CD8-positive, alpha-beta memory T cell (primary cell): ENCODE results near the gene KCTD11. TPM values are rescaled to one million over a fixed set of nuclear protein-coding genes. Genes with fewer than 3 reads are reported as not detected.
A peak's percentile ranks its signal among the peaks of the same experiment; 100 is the strongest.

Experiments used
- CTCF ChIA-PET: fragments of 350-600 bp; sonication (Branson Sonifier 250); formaldehyde crosslinking; loops from one replicate; lab custom pipeline; 2021; ENCODE audit warnings: antibody characterized with exemption; lab: Charles Lee
- POLR2A ChIA-PET: fragments of 350-600 bp; sonication (Branson Sonifier 250); formaldehyde crosslinking; loops from one replicate; lab custom pipeline; 2021; ENCODE audit warnings: antibody characterized with exemption; lab: Charles Lee
- DNase-seq, 5 donors: peaks; one replicate each; pipeline versions ENCODE4 v3.0.0 to v3.0.0-alpha.2; 2020 to 2022; ENCODE audit warnings: mixed read lengths in 1 of 5
- H3K27ac ChIP-seq: one replicate; pipeline ENCODE4 v1.7.0; 2013; ENCODE audit warnings: low read depth, mild to moderate bottlenecking, low read length, moderate library complexity
- H3K27me3 ChIP-seq: 2 replicates; pipeline ENCODE4 v1.7.0; 2013; ENCODE audit warnings: low read length, mild to moderate bottlenecking; ENCODE audit not compliant: insufficient read depth, poor library complexity, severe bottlenecking
- H3K36me3 ChIP-seq: 2 replicates; pipeline ENCODE4 v1.7.0; 2013; ENCODE audit warnings: mild to moderate bottlenecking, low read length, moderate library complexity; ENCODE audit not compliant: insufficient read depth
- H3K4me1 ChIP-seq: 2 replicates; pipeline ENCODE4 v1.7.0; 2013; ENCODE audit warnings: mild to moderate bottlenecking, low read length, moderate library complexity; ENCODE audit not compliant: insufficient read depth
- H3K4me3 ChIP-seq: 2 replicates; pipeline ENCODE4 v1.7.0; 2013; ENCODE audit warnings: mild to moderate bottlenecking, low read length
- H3K9me3 ChIP-seq: 2 replicates; pipeline ENCODE4 v1.7.0; 2013; ENCODE audit warnings: mild to moderate bottlenecking, low read length
- H3K27ac Mint-ChIP-seq, 8 donors: one replicate each; pipeline ENCODE4 v1.8.0; 2020 to 2021; ENCODE audit warnings: mixed read lengths in 8 of 8, mild to moderate bottlenecking in 6 of 8, inconsistent platforms in 3 of 8, moderate library complexity in 3 of 8
- H3K27me3 Mint-ChIP-seq, 2 donors: one replicate each; pipeline ENCODE4 v1.8.0; 2020 to 2021; ENCODE audit warnings: mixed read lengths in 2 of 2, mild to moderate bottlenecking in 1 of 2, moderate library complexity in 1 of 2
- H3K36me3 Mint-ChIP-seq, 3 donors: one replicate each; pipeline ENCODE4 v1.8.0; 2020 to 2021; ENCODE audit warnings: mixed read lengths in 3 of 3, inconsistent platforms in 1 of 3, mild to moderate bottlenecking in 1 of 3
- H3K4me1 Mint-ChIP-seq, 3 donors: one replicate each; pipeline ENCODE4 v1.8.0; 2020 to 2021; ENCODE audit warnings: mixed read lengths in 3 of 3, inconsistent platforms in 1 of 3, mild to moderate bottlenecking in 1 of 3
- H3K4me3 Mint-ChIP-seq, 7 donors: one replicate each; pipeline ENCODE4 v1.8.0; 2020 to 2021; ENCODE audit warnings: mixed read lengths in 7 of 7, mild to moderate bottlenecking in 6 of 7, moderate library complexity in 4 of 7, inconsistent platforms in 2 of 7
- H3K9me3 Mint-ChIP-seq, 5 donors: one replicate each; pipeline ENCODE4 v1.8.0; 2020 to 2022; ENCODE audit warnings: mixed read lengths in 5 of 5, mild to moderate bottlenecking in 3 of 5, moderate library complexity in 2 of 5, inconsistent platforms in 1 of 5
- polyA plus RNA-seq: library from polyadenylated mRNA; unstranded; fragments of 300-500 nt; fragmentation: Illumina TruSeq; gene quantifications from one replicate; pipeline ENCODE4 v1.2.3, GENCODE V29; 2021
- total RNA-seq, 2 experiments: library from RNA; stranded (reverse); gene quantifications; one replicate each; pipeline ENCODE4 v1.2.3, GENCODE V29; 2021

Gene KCTD11
- total and polyA plus RNA-seq, 3 experiments from 2014 or later, result 1.9 to 5.1 (median 4.6) TPM

GRCh38 chr17:7324438-7324779, 27.6 kb upstream of the KCTD11 start:
- peaks cover 36% of the 10 kb centered on the region for H3K36me3 ChIP-seq
- no peak for DNase-seq
- H3K27me3 ChIP-seq, result no peaks in the 10 kb centered on the region
- Mint-ChIP-seq H3K4me3 (peak overlapping the region in 1 of 7 donors; percentile 58), H3K4me1 (peaks cover 17 to 30% (median 18%) of the 10 kb centered on the region in 3 donors), H3K9me3 (no peaks in the 10 kb centered on the region), H3K27ac (peak overlapping the region in 2 of 8 donors; percentile 11 to 80), H3K27me3 (peaks cover 0 to 2% of the 10 kb centered on the region in 2 donors), H3K36me3 (peaks cover 0 to 73% (median 5%) of the 10 kb centered on the region in 3 donors)
- H3K27ac ChIP-seq, result no peak overlapping the region
- ChIA-PET POLR2A (interaction anchor here (1.0 to 1.6 kb wide), 4 partner anchors 10 to 15 kb away, joined by 3 to 7 read pairs (median 4); partner anchors contain the start of gene ACAP1), CTCF (interaction anchor here (0.6 to 9.8 kb wide), 10 partner anchors 9 to 112 kb away, joined by 3 to 85 read pairs (median 4); partner anchors contain the start of genes ACAP1, GPS2 and TMEM256)
- no peaks in the 10 kb centered on the region for H3K9me3 ChIP-seq
- H3K4me3 ChIP-seq, result no peak overlapping the region
- H3K4me1 ChIP-seq, result peaks cover 23% of the 10 kb centered on the region

DNA sequence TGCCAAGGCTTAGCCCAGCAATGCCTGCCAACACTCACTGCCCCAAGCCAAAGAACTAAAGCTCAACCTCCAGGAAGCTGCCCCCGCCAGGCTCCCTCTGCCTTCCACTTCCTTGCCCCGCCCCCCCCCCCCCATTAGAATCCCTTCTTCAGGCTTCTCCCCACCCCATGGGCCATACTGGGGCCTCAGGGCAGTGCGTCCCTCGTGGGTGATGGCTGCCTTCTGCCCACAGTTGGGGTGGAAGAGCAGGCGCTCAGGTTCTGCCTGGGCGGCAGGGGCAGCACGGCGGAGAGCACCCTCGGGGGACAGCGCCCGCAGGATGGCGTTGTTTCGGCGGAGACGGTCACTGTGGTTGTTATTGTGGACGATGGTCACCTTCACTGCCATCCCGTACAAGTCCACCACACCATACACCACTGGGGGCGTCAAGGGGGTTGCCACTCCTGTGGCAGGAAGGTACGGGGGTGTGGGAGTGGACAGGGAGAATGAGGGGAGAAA, 26.9 kb upstream of the KCTD11 start:
- CTCF ChIA-PET, result interaction anchor here (0.6 to 9.8 kb wide), 9 partner anchors 10 to 111 kb away, joined by 3 to 85 read pairs (median 4); partner anchors contain the start of genes ACAP1, GPS2 and TMEM256

GRCh38 chr17:7326186-7326585, 25.8 kb upstream of the KCTD11 start:
- no peaks in the 10 kb centered on the region for H3K27me3 ChIP-seq
- H3K4me1 ChIP-seq, result peaks cover 32% of the 10 kb centered on the region
- DNase-seq, result no peak
- Mint-ChIP-seq H3K9me3 (no peaks in the 10 kb centered on the region), H3K27ac (peak overlapping the region in 2 of 8 donors; percentile 75 to 82), H3K4me3 (peak overlapping the region in 1 of 7 donors; percentile 64), H3K36me3 (peaks cover 0 to 65% (median 2%) of the 10 kb centered on the region in 3 donors), H3K4me1 (peaks cover 26 to 44% (median 30%) of the 10 kb centered on the region in 3 donors), H3K27me3 (peaks cover 0 to 2% of the 10 kb centered on the region in 2 donors)
- ChIA-PET CTCF (interaction anchor here (1.1 to 9.8 kb wide), 5 partner anchors 12 to 111 kb away, joined by 3 to 85 read pairs (median 5); partner anchors contain the start of gene ACAP1), POLR2A (interaction anchor here (1.7 kb wide), 1 partner anchor 10 kb away, joined by 8 read pairs; the partner anchor contains the start of gene ACAP1)
- H3K27ac ChIP-seq, result no peak overlapping the region
- no peak overlapping the region for H3K4me3 ChIP-seq
- H3K9me3 ChIP-seq, result no peaks in the 10 kb centered on the region
- peaks cover 28% of the 10 kb centered on the region for H3K36me3 ChIP-seq

More for the DNA sequence above, 26.9 kb upstream of the KCTD11 start:
- Mint-ChIP-seq H3K27ac (no peak overlapping the region), H3K36me3 (peaks cover 0 to 76% (median 5%) of the 10 kb centered on the region in 3 donors), H3K27me3 (peaks cover 0 to 2% of the 10 kb centered on the region in 2 donors), H3K4me3 (no peak overlapping the region), H3K4me1 (peaks cover 23 to 36% (median 25%) of the 10 kb centered on the region in 3 donors), H3K9me3 (no peaks in the 10 kb centered on the region)
- Histone ChIP-seq H3K27me3 (no peaks in the 10 kb centered on the region), H3K4me1 (peaks cover 23% of the 10 kb centered on the region), H3K4me3 (no peak overlapping the region), H3K9me3 (no peaks in the 10 kb centered on the region), H3K27ac (no peak overlapping the region), H3K36me3 (peaks cover 36% of the 10 kb centered on the region)
- DNase-seq, result no peak
- POLR2A ChIA-PET, result interaction anchor here (1.0 kb wide), 2 partner anchors 9 to 11 kb away, joined by 3 read pairs; partner anchors contain the start of gene ACAP1

DNA sequence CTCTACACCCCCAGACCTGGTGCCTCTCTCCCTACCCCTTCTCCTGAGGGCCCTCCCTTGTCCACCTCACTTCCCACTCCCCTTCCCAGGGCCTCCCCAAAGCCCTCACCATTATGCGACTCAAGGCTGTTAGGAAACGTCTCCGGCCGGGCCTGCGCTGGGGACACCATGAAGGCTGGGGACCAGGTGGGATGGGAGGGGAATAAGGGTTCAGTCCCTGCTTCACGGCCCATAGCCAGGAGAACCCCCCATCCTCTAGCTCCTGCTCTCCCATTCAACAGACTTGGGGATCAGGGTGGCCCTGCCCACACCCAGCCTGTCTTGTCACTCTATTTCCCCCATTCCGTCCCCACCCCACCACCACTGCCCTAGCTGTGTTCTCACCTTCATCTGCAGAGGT, 24.9 kb upstream of the KCTD11 start:
- no peak overlapping the region for H3K4me3 ChIP-seq
- H3K4me1 Mint-ChIP-seq, result peaks cover 26 to 48% (median 31%) of the 10 kb centered on the region in 3 donors
- H3K27ac ChIP-seq, result no peak overlapping the region
- peaks cover 37% of the 10 kb centered on the region for H3K4me1 ChIP-seq
- peaks cover 20% of the 10 kb centered on the region for H3K36me3 ChIP-seq
- H3K27ac Mint-ChIP-seq, result peak overlapping the region in 2 of 8 donors; percentile 20 to 80
- POLR2A ChIA-PET, result interaction anchor here (1.1 to 1.7 kb wide), 2 partner anchors 9 to 12 kb away, joined by 4 to 8 read pairs; partner anchors contain the start of genes ACAP1 and GPS2
- CTCF ChIA-PET, result interaction anchor here (1.0 to 9.8 kb wide), 4 partner anchors 11 to 110 kb away, joined by 3 to 85 read pairs (median 7); partner anchors contain the start of gene ACAP1
- peaks cover 0 to 56% (median 0%) of the 10 kb centered on the region in 3 donors for H3K36me3 Mint-ChIP-seq
- H3K27me3 Mint-ChIP-seq, result peaks cover 0 to 2% of the 10 kb centered on the region in 2 donors
- H3K9me3 Mint-ChIP-seq, result no peaks in the 10 kb centered on the region
- no peak for DNase-seq
- no peaks in the 10 kb centered on the region for H3K27me3 ChIP-seq
- no peaks in the 10 kb centered on the region for H3K9me3 ChIP-seq
- peak overlapping the region in 2 of 7 donors; percentile 40 to 81 for H3K4me3 Mint-ChIP-seq

DNA sequence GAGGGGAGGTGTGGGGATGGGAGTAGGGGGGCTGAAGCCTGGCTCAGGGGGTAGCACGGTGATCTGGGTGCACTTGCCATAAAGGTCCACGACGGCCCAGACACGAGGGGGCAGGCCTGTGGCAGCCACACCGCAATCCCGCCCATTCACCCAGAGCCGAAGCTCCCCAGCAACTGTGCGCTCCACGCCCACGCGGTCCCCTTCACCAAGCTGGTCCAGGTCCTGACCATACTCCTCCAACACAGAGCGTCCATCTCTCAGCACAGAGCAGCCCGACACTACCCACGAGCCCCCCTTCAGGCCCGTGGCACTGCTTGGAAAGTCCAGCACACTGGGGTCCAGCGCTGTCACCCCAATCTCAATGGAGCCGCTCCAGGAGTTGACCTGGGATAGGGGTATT, 24.5 kb upstream of the KCTD11 start:
- POLR2A ChIA-PET, result interaction anchor here (1.1 to 1.7 kb wide), 2 partner anchors 9 to 12 kb away, joined by 4 to 8 read pairs; partner anchors contain the start of genes ACAP1 and GPS2
- H3K27ac Mint-ChIP-seq, result peak overlapping the region in 3 of 8 donors; percentile 64 to 98 (median 97)
- CTCF ChIA-PET, result interaction anchor here (1.0 to 9.8 kb wide), 3 partner anchors 10 to 109 kb away, joined by 7 to 85 read pairs (median 7); partner anchors contain the start of gene ACAP1

DNA sequence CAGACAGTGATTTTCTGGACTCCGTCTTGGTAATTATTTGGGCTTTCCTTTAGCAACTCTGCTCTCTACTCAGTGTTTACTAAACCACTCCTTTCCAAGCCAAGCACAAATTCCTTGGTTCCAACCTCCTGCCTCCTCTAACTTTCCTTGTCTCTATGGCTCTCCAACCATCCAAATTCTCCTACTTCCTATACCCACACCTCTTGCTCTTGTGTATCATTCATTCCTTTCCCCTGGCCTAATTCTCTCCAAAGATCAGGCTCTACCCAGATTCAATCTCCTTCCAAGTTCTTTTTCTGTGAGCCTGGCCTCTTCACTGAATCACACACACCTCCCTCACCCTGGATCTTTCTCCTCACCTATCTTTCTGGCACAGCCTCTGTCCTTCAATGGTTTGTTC, 24.0 kb upstream of the KCTD11 start:
- peaks cover 41% of the 10 kb centered on the region for H3K4me1 ChIP-seq

More for the DNA sequence above, 24.5 kb upstream of the KCTD11 start:
- no peaks in the 10 kb centered on the region for H3K9me3 Mint-ChIP-seq
- H3K27me3 Mint-ChIP-seq, result peaks cover 0 to 2% of the 10 kb centered on the region in 2 donors
- no peaks in the 10 kb centered on the region for H3K9me3 ChIP-seq
- peaks cover 41% of the 10 kb centered on the region for H3K4me1 ChIP-seq
- DNase-seq, result no peak
- H3K4me3 Mint-ChIP-seq, result peak overlapping the region in 3 of 7 donors; percentile 67 to 86 (median 81)
- peaks cover 0 to 52% (median 0%) of the 10 kb centered on the region in 3 donors for H3K36me3 Mint-ChIP-seq
- no peaks in the 10 kb centered on the region for H3K27me3 ChIP-seq
- no peak overlapping the region for H3K4me3 ChIP-seq
- H3K36me3 ChIP-seq, result peaks cover 15% of the 10 kb centered on the region
- H3K4me1 Mint-ChIP-seq, result peaks cover 30 to 52% (median 35%) of the 10 kb centered on the region in 3 donors
- H3K27ac ChIP-seq, result no peak overlapping the region

DNA sequence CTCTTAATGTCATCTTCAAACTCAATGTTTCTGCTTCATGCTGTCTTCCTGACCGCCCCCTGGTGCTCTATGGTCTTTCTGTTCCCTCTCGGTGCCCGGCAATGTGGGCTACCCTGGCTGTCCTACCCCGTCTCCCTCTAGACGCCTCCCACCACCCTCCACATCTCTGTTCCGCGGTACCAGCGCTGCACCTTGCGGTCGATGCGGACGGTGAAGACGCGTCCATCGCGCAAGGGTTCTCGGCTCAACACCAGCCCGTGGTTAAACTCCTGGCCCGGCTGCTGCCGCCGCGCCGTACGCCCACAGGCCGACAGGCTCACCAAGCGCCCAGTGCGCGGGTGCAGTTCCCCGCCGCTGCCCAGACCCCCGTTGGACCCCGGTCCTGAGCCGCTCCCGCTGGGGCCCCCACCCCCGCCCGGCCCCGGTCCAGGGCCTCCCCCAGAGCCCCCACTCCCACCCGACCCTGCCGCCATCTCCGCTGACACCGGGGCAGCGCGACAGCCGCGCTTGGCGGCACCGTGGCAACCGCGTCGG, 23.1 kb upstream of the KCTD11 start, which contains the start of gene NEURL4:
Gene NEURL4 (minus strand): TSS at position 496 of the 534 bp plus-strand sequence. CDS start 23 bp downstream, at position 473.
- Mint-ChIP-seq H3K27me3 (peaks cover 0 to 2% of the 10 kb centered on the region in 2 donors), H3K27ac (peak within 1 kb of the TSS; percentile 95 to 99 (median 97)), H3K9me3 (no peaks in the 10 kb centered on the region), H3K4me1 (peaks cover 37 to 58% (median 46%) of the 10 kb centered on the region in 3 donors), H3K36me3 (peaks cover 0 to 38% (median 0%) of the 10 kb centered on the region in 3 donors), H3K4me3 (peak within 1 kb of the TSS; percentile 91 to 99 (median 97))
- Histone ChIP-seq H3K27me3 (no peaks in the 10 kb centered on the region), H3K4me1 (peaks cover 43% of the 10 kb centered on the region), H3K9me3 (no peaks in the 10 kb centered on the region), H3K36me3 (peaks cover 1% of the 10 kb centered on the region), H3K4me3 (peak within 1 kb of the TSS; percentile 79), H3K27ac (peak within 1 kb of the TSS; percentile 82)
- POLR2A ChIA-PET, result interaction anchor here (0.6 to 2.5 kb wide), 11 partner anchors 14 to 359 kb away, joined by 3 to 21 read pairs (median 4); partner anchors contain the start of genes GABARAP, GPS2, KCTD11 and POLR2A
- peak in 2 of 5 donors; percentile 35 to 60 for DNase-seq
- CTCF ChIA-PET, result interaction anchor here (1.0 to 9.8 kb wide), 10 partner anchors 9 to 359 kb away, joined by 3 to 85 read pairs (median 6); partner anchors contain the start of genes ACAP1, TMEM95 and TP53

More for the DNA sequence above, 24.0 kb upstream of the KCTD11 start:
- CTCF ChIA-PET, result interaction anchor here (2.0 to 9.8 kb wide), 4 partner anchors 10 to 32 kb away, joined by 8 to 85 read pairs (median 16); partner anchors contain the start of genes ACAP1 and TMEM95
- DNase-seq, result no peak
- peaks cover 33 to 56% (median 40%) of the 10 kb centered on the region in 3 donors for H3K4me1 Mint-ChIP-seq
- POLR2A ChIA-PET, result interaction anchor here (0.6 to 1.7 kb wide), 2 partner anchors 8 to 346 kb away, joined by 3 to 8 read pairs; partner anchors contain the start of gene ACAP1
- no peaks in the 10 kb centered on the region for H3K9me3 Mint-ChIP-seq
- H3K36me3 ChIP-seq, result peaks cover 10% of the 10 kb centered on the region
- no peak overlapping the region for H3K27ac ChIP-seq
- H3K4me3 ChIP-seq, result no peak overlapping the region
- H3K27me3 Mint-ChIP-seq, result peaks cover 0 to 2% of the 10 kb centered on the region in 2 donors
- no peaks in the 10 kb centered on the region for H3K9me3 ChIP-seq
- H3K36me3 Mint-ChIP-seq, result peaks cover 0 to 47% (median 0%) of the 10 kb centered on the region in 3 donors
- H3K27me3 ChIP-seq, result no peaks in the 10 kb centered on the region
- peak overlapping the region in 7 of 8 donors; percentile 52 to 98 (median 85) for H3K27ac Mint-ChIP-seq
- peak overlapping the region; percentile 81 to 98 (median 95) for H3K4me3 Mint-ChIP-seq
